ENCODE measurements around the gene PYGM. TPM values are rescaled to one million over a fixed set of nuclear protein-coding genes. Genes with fewer than 3 reads are reported as not detected.
A peak's percentile ranks its signal among the peaks of the same experiment; 100 is the strongest.

Gene PYGM
- total RNA-seq, 6 experiments from 2014 or later, result 0.11 to 0.21 (median 0.13) TPM; not detected in 2

DNA sequence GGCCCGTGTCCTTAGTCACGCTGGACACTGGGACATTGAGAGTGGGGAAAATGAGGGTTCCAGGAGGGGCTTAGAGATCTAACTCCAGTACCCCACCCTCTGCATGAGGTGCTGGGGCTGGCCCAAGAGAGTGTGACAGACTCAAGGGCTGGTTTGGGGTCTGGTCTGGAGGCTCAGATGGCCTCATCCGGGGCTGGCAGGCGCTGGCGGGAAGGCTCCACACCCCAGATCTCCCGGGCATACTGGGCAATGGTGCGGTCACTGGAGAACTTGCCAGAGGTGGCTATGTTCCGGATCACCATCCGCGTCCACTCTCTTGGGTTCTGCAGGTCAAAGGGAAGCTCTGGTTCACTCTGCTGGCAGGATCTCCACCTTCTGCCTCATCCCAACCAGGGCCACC lies 13.3 kb downstream of the PYGM start:
- DNase-seq, result no peak
- peaks cover 20% of the 10 kb centered on the region for H3K4me1 Mint-ChIP-seq (ENCODE audit: low read depth)
- H3K36me3 Mint-ChIP-seq (ENCODE audit: low read depth), result no peaks in the 10 kb centered on the region
- TF ChIP-seq, protein P1, sequence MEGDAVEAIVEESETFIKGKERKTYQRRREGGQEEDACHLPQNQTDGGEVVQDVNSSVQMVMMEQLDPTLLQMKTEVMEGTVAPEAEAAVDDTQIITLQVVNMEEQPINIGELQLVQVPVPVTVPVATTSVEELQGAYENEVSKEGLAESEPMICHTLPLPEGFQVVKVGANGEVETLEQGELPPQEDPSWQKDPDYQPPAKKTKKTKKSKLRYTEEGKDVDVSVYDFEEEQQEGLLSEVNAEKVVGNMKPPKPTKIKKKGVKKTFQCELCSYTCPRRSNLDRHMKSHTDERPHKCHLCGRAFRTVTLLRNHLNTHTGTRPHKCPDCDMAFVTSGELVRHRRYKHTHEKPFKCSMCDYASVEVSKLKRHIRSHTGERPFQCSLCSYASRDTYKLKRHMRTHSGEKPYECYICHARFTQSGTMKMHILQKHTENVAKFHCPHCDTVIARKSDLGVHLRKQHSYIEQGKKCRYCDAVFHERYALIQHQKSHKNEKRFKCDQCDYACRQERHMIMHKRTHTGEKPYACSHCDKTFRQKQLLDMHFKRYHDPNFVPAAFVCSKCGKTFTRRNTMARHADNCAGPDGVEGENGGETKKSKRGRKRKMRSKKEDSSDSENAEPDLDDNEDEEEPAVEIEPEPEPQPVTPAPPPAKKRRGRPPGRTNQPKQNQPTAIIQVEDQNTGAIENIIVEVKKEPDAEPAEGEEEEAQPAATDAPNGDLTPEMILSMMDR (IDR thresholded peaks at IDR 0.05), result no peak
- no peaks in the 10 kb centered on the region for H3K9me3 Mint-ChIP-seq
- peaks cover 17% of the 10 kb centered on the region for H3K27me3 Mint-ChIP-seq (ENCODE audit: insufficient read depth)
- no peak overlapping the region for H3K27ac Mint-ChIP-seq
- no peak overlapping the region for H3K4me3 Mint-ChIP-seq

DNA sequence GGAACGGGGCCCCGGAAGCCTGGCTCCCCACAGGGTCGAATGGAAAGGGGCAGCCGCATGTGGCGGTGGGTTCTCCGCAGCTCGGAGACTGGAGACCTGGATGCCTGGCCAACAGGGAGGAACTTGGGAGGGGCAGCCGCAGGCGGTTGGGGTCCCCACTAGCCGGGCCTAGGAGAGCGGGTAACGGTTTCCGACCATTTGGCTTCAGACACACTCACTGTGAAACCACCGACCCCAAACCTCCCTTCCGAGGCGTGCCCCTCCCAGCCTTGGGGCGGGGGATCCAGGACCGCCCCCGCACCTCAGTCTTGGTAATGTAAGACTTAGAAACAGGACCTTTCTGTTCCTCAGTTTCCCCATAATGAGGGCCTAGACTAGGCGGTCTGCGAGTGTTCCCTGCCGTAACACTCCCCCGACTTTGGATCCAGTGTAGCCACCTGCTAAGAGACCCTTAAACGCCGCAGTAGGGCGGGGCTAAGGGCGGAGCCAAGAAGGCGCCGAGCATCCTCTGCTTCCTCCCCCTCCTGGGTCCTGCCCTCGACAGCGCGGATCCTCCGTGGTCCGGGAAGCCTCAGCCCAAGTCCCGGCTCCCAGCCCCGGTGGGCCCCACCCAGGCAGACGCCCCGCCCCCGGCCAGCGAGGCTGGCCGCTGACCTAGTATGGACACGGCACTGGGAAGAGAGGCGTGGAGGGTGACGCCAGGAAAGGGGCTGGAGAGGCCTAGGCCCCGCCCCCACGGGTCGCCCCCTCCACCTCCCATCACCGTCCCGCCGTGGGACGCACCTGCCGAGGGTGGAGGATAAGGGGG lies 14.0 kb downstream of the PYGM start:
- Mint-ChIP-seq H3K4me1 (ENCODE audit: low read depth) (peaks cover 20% of the 10 kb centered on the region), H3K9me3 (no peaks in the 10 kb centered on the region), H3K4me3 (peak overlapping the region; percentile 70), H3K27ac (no peak overlapping the region), H3K36me3 (ENCODE audit: low read depth) (no peaks in the 10 kb centered on the region), H3K27me3 (ENCODE audit: insufficient read depth) (peaks cover 22% of the 10 kb centered on the region)
- no peak for DNase-seq
- TF ChIP-seq, protein P1 (IDR thresholded peaks at IDR 0.05), result no peak

- Mint-ChIP-seq H3K9me3 (no peaks in the 10 kb centered on the region), H3K4me3 (peak overlapping the region; percentile 70), H3K27ac (no peak overlapping the region), H3K36me3 (ENCODE audit: low read depth) (no peaks in the 10 kb centered on the region), H3K27me3 (ENCODE audit: insufficient read depth) (peaks cover 28% of the 10 kb centered on the region), H3K4me1 (ENCODE audit: low read depth) (peaks cover 20% of the 10 kb centered on the region)
- TF ChIP-seq, protein P1 (IDR thresholded peaks at IDR 0.05), result no peak
- no peak for DNase-seq
These were observed 14.6 kb downstream of the PYGM start for GRCh38 chr11:64745189-64745520.

DNA sequence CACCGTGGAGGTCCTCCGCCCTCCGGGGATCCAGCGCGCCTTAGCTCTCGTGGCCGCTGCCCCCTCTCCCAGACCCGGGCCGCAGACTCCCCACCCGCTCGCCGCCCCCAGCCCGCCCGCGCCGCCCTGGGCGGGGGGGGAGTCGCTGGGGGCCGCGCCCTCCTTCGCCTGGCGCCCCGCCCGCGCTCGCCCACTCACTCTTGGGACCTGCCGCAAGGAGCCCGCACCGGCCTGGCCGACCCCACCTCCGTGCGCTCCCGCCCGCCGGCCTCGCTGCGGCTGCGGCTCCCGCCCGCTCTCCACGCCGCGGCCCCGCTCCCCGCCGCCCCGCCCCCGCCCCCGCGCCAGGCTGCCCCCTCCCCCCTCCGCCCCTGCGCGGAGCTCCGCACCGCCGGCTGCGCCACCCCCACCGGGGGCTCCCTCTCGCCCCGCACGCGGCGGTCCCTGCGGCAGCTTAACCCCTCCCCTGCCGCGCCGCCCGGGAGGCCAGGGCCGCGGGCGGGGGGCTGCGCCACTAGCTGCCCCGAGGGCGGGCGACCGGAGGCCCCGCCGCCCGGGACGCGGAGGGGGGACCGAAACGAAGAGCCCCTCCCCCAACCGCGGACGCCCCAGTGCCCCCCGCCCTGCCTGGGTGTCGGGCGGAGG lies 15.1 kb downstream of the PYGM start:
- TF ChIP-seq, protein P1 (IDR thresholded peaks at IDR 0.05), result no peak
- Mint-ChIP-seq H3K4me3 (no peak overlapping the region), H3K27me3 (ENCODE audit: insufficient read depth) (peaks cover 33% of the 10 kb centered on the region), H3K27ac (no peak overlapping the region), H3K4me1 (ENCODE audit: low read depth) (peaks cover 20% of the 10 kb centered on the region), H3K9me3 (no peaks in the 10 kb centered on the region), H3K36me3 (ENCODE audit: low read depth) (no peaks in the 10 kb centered on the region)
- DNase-seq, result no peak

DNA sequence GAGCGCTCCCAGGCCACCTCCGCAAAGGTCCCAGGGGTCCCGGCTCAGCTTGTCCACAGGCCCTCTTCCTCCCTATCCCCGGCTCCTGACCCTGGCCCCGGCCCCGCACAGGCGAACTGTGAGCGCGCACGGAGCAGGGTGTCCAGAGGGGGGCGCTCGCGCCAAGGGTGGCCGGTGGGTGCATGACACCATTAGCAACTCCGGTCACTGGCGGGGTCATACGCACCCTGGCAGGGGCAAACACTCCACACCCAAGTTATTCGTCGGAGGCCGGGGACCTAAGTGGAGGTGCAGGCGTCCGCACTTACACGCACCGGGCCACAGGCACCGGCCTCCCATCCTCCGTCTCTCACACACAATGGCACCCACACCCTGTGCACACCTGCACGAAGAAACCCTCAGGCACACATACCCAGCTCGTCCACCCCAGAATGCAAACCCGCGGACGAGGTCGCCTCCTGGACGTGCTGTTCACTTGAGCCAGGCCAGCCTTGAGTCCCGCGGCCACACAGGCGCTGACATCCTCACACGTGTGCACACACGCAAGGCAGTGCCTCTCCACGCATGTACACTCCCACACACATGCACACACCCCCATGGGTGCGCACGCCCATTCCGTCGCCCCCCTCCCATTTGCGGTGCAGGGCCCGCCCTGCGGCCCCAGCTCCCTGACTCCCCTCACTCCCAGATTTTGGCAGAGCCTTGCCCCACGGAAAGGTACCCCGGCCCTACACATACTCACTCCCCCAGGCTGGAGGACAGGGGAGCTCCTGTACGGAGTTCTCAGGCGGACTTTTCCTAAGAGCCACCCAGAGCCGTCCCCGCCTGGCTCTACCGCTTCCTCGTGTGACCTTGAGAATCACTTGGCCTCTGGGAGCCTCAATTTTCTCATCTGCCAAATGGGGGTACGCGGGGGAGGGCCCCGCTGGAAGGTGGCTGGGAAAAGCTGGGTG lies 15.9 kb downstream of the PYGM start, which contains the start of gene RASGRP2:
Gene RASGRP2 (minus strand): TSS at position 552 of the 953 bp plus-strand sequence. CDS start 1,276 bp downstream, outside the sequence.
- peaks cover 39% of the 10 kb centered on the region for H3K27me3 Mint-ChIP-seq (ENCODE audit: insufficient read depth)
- DNase-seq, result no peak
- TF ChIP-seq, protein P1 (IDR thresholded peaks at IDR 0.05), result peak; percentile 68; the same call in 1 of the 2 replicates
- no peaks in the 10 kb centered on the region for H3K9me3 Mint-ChIP-seq
- H3K4me1 Mint-ChIP-seq (ENCODE audit: low read depth), result peaks cover 20% of the 10 kb centered on the region
- H3K27ac Mint-ChIP-seq, result no peak within 1 kb of the TSS
- H3K36me3 Mint-ChIP-seq (ENCODE audit: low read depth), result no peaks in the 10 kb centered on the region
- peak within 1 kb of the TSS; percentile 61 for H3K4me3 Mint-ChIP-seq

All from HFFc6 (cell line).